ENCODE results near the gene APOA1.

GRCh38 chr11:116796548-116796947, 40.9 kb downstream of the APOA1 start:
- TF ChIP-seq, protein P1, sequence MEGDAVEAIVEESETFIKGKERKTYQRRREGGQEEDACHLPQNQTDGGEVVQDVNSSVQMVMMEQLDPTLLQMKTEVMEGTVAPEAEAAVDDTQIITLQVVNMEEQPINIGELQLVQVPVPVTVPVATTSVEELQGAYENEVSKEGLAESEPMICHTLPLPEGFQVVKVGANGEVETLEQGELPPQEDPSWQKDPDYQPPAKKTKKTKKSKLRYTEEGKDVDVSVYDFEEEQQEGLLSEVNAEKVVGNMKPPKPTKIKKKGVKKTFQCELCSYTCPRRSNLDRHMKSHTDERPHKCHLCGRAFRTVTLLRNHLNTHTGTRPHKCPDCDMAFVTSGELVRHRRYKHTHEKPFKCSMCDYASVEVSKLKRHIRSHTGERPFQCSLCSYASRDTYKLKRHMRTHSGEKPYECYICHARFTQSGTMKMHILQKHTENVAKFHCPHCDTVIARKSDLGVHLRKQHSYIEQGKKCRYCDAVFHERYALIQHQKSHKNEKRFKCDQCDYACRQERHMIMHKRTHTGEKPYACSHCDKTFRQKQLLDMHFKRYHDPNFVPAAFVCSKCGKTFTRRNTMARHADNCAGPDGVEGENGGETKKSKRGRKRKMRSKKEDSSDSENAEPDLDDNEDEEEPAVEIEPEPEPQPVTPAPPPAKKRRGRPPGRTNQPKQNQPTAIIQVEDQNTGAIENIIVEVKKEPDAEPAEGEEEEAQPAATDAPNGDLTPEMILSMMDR (IDR thresholded peaks at IDR 0.05), result no peak
- no peak for TF ChIP-seq TCF12 (IDR thresholded peaks at IDR 0.05)
- TF ChIP-seq POLR2AphosphoS5 (IDR thresholded peaks at IDR 0.05; ENCODE audit: low read depth, low read length), result no peak
- no peak for TF ChIP-seq CHD2 (IDR thresholded peaks at IDR 0.05; ENCODE audit: low read length, partially characterized antibody)
- TF ChIP-seq SMC3 (IDR thresholded peaks at IDR 0.05; ENCODE audit: low read depth, low read length), result no peak
